Glomerular visceral epithelial cell (primary cell): ENCODE measurements around the gene MBLAC1.
"Not testable (repeated sequence)": the region's sequence is repeated elsewhere in the genome, so short reads cannot be mapped to it uniquely, and the experiment has no call there.

ENCODE experiments used
- DNase-seq: peaks from one replicate; pipeline ENCODE4 v3.0.0-alpha.2; 2016; ENCODE audit errors: extremely low spot score

MBLAC1 gene

GRCh38 chr7:100124301-100125230, 2.2 kb upstream of the MBLAC1 start:
- DNase-seq = no peak

- no peak for DNase-seq
Observed at GRCh38 chr7:100126239-100126930, 382 bp upstream of the MBLAC1 start.

- DNase-seq = peak; percentile 21
Observed at GRCh38 chr7:100127866-100128636, 1.3 kb downstream of the MBLAC1 start.

- DNase-seq = no peak
Observed at GRCh38 chr7:100128637-100128963, 1.8 kb downstream of the MBLAC1 start.

- DNase-seq = not testable (repeated sequence)
Observed at GRCh38 chr7:100130220-100130607, 3.4 kb downstream of the MBLAC1 start.

- DNase-seq = peak; percentile 62
Observed at GRCh38 chr7:100130608-100131453, 4.1 kb downstream of the MBLAC1 start.

GRCh38 chr7:100132126-100132525, 5.4 kb downstream of the MBLAC1 start:
- no peak for DNase-seq

- peak; percentile 66 for DNase-seq
Observed at GRCh38 chr7:100132697-100133151, 6.0 kb downstream of the MBLAC1 start.

- DNase-seq = no peak
Observed at GRCh38 chr7:100137851-100138760, 11.3 kb downstream of the MBLAC1 start.

- DNase-seq = no peak
Observed at GRCh38 chr7:100141555-100141949, 14.8 kb downstream of the MBLAC1 start.

- DNase-seq = no peak
Observed at GRCh38 chr7:100142461-100142860, 15.7 kb downstream of the MBLAC1 start.

- not testable (repeated sequence) for DNase-seq
Observed at GRCh38 chr7:100146350-100146749, 19.6 kb downstream of the MBLAC1 start.

- no peak for DNase-seq
Observed at GRCh38 chr7:100147278-100147677, 20.5 kb downstream of the MBLAC1 start.

- DNase-seq = no peak
Observed at GRCh38 chr7:100148225-100148558, 21.4 kb downstream of the MBLAC1 start.

- peak; percentile 99 for DNase-seq
Observed at GRCh38 chr7:100148559-100149328, 22.0 kb downstream of the MBLAC1 start, which contains the start of gene LAMTOR4. Gene LAMTOR4, plus strand, starts transcription at chr7:100148918. Its CDS starts 55 bp downstream, at chr7:100148973.

- no peak for DNase-seq
Observed at GRCh38 chr7:100152404-100152803, 25.6 kb downstream of the MBLAC1 start.

GRCh38 chr7:100152937-100153666, 26.3 kb downstream of the MBLAC1 start:
- no peak for DNase-seq

GRCh38 chr7:100153708-100154535, 27.2 kb downstream of the MBLAC1 start:
- DNase-seq = no peak
